GM06990 (cell line): ENCODE results near the gene RHOB.
"Not testable (repeated sequence)": the region's sequence is repeated elsewhere in the genome, so short reads cannot be mapped to it uniquely, and the experiment has no call there.

ENCODE experiments used
- DNase-seq: peaks from one replicate; pipeline ENCODE4 v3.0.0-alpha.2; 2011; ENCODE audit not compliant: insufficient read length; ENCODE audit errors: extremely low read depth
- H3K27me3 ChIP-seq: replicated peaks from 2 replicates; pipeline ENCODE4 v1.6.0; 2011; ENCODE audit warnings: low read length; ENCODE audit not compliant: control insufficient read depth, insufficient read depth
- H3K36me3 ChIP-seq: 2 replicates; pipeline ENCODE4 v1.5.1; 2011; ENCODE audit warnings: low read length; ENCODE audit not compliant: control insufficient read depth, insufficient read depth
- H3K4me3 ChIP-seq: replicated peaks from 2 replicates; pipeline ENCODE4 v1.5.1; 2011; ENCODE audit warnings: low read depth, mild to moderate bottlenecking, control low read depth, low read length
- TF ChIP-seq, protein P1 (sequence below): IDR thresholded peaks from 2 replicates; pipeline ENCODE4 v1.5.1; 2011; ENCODE audit warnings: low read length, control low read depth, mild to moderate bottlenecking, inconsistent platforms; ENCODE audit not compliant: insufficient read depth, poor library complexity, severe bottlenecking

Gene RHOB

DNA sequence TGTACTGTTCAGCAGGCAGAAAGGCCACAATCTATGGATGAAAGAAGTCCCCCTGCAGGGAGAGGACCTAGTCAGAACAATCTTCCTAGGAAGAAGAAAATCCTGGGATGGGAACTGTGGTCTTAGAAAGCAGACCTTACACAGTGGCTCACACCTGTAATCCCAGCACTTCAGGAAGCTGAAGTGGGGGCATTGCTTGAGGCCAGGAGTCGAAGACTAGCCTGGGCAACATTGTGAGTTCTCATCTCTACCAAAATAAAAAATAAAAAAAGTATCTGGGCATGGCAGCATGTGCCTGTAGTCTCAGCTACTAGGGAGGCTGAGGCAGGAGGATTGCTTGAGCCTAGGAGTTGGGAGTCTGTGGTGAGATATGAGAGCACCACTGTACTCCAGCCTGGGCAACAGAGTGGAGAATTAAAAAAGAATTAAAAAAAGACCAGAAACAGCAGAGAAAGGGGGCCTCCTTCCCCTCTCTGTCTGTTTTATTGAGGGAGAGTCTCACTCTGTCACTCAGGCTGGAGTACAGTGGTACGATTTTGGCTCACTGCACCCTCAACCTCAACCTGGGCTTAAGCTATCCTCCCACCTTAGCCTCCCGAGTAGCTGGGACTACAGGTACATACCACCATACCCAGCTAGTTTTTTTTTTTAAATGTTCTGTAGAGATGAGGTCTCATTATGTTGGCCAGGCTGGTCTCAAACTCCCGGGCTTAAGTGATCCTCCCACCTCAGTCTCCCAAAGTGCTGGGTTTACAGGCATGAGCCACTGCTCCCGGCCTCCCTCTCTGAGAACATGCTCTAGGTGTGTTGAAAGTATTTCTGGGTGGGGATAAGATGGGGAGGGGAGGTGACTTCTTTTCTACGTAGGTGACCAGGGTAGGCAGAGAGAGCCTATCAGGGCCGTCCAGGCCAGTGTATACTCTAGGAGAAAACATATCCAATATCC, 7.4 kb downstream of the RHOB start:
- H3K4me3 ChIP-seq: no peak overlapping the region
- TF ChIP-seq, protein P1, sequence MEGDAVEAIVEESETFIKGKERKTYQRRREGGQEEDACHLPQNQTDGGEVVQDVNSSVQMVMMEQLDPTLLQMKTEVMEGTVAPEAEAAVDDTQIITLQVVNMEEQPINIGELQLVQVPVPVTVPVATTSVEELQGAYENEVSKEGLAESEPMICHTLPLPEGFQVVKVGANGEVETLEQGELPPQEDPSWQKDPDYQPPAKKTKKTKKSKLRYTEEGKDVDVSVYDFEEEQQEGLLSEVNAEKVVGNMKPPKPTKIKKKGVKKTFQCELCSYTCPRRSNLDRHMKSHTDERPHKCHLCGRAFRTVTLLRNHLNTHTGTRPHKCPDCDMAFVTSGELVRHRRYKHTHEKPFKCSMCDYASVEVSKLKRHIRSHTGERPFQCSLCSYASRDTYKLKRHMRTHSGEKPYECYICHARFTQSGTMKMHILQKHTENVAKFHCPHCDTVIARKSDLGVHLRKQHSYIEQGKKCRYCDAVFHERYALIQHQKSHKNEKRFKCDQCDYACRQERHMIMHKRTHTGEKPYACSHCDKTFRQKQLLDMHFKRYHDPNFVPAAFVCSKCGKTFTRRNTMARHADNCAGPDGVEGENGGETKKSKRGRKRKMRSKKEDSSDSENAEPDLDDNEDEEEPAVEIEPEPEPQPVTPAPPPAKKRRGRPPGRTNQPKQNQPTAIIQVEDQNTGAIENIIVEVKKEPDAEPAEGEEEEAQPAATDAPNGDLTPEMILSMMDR: no peak
- H3K27me3 ChIP-seq: no peaks in the 10 kb centered on the region; the same call in 1 of the 2 replicates
- no peak for DNase-seq
- no peaks in the 10 kb centered on the region for H3K36me3 ChIP-seq

DNA sequence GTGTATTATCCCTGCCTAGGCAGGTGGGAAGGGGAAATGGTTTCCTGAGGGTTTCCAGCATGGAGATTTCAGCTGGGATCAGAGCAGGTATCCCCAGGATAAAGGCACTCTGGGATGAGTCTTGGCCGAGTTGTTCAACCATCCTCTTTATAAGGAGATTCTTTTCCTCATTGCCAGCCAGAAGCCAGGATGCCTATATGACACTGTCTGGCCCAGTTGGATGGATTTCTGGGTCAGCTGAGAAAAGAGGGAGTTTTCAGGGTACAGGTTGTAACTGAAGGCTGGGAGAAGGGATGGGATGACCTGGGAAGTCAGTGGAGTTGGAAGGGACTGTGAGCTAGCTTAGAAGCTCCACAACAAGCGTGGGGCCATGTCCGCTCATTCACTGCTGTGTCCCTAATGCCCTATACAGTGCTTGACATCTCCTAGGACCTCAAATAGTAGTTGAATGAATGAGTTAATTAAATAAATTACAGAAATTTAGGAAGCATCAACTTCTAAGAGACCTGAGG, 8.3 kb downstream of the RHOB start:
- no peaks in the 10 kb centered on the region for H3K36me3 ChIP-seq
- no peak for DNase-seq
- TF ChIP-seq, protein P1: no peak
- no peak overlapping the region for H3K4me3 ChIP-seq
- no peaks in the 10 kb centered on the region; the same call in 1 of the 2 replicates for H3K27me3 ChIP-seq

DNA sequence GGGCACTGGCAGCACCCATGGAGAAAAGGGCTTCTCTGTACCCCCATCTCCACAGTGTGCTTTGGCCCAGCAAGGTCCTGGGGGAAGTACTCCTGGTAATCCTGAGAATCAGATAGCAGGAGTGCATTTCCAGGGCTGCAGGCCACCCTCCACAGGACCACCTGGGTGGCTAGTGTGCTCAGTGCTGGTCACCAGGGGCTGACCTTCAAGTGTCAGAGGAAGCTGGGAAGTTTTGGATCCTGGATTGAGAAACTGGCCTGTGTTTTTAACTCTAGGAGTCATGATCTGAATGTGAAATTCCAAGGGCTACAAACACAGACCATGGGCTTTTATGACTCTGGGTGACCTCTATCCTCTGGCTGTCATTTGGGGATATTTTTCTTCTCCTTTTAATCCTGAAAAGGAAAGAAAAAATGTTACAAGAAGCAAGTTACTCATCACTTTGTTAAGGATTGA, 9.3 kb downstream of the RHOB start:
- Histone ChIP-seq H3K4me3 (no peak overlapping the region), H3K36me3 (no peaks in the 10 kb centered on the region), H3K27me3 (no peaks in the 10 kb centered on the region; the same call in 1 of the 2 replicates)
- TF ChIP-seq, protein P1: no peak
- DNase-seq: no peak

DNA sequence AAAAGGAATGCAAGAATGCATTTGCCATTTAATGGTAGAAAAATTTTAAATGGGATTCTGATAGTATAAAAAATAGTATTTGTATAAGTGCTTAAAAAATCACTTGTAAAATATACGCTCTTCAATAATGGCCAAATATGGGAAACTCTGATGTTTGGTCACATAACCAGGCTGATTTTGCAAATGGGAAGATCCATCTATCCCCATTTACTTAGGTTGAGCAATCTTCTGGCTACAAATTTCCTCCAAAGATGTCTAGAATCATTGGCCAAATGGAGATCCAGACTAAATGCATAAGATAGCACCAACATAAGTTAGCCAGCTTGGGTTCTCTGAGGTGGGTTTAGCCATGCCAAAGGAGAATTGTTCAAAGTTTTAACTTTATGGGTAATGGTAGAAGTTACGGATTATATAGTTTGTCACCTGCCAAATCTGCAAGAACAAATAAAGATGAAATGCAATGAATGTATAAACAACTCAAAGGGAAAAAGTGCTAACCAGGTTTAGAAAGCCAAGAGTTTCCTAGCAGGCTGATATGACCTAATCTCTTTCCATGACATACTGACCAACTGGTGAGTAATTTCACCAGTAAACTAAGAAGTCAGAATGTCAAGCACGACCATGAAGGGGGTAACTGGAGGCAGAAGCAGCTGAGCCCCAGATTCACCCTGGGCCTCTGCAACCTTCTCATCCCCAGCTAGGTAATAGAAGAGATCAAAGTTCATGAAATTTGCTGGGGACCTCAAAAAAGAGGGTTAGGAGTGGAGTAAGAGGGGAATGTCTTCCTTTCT, 10.0 kb downstream of the RHOB start:
- no peaks in the 10 kb centered on the region for H3K36me3 ChIP-seq
- no peak for DNase-seq
- H3K4me3 ChIP-seq: no peak overlapping the region
- no peaks in the 10 kb centered on the region; the same call in 1 of the 2 replicates for H3K27me3 ChIP-seq
- TF ChIP-seq, protein P1: no peak

DNA sequence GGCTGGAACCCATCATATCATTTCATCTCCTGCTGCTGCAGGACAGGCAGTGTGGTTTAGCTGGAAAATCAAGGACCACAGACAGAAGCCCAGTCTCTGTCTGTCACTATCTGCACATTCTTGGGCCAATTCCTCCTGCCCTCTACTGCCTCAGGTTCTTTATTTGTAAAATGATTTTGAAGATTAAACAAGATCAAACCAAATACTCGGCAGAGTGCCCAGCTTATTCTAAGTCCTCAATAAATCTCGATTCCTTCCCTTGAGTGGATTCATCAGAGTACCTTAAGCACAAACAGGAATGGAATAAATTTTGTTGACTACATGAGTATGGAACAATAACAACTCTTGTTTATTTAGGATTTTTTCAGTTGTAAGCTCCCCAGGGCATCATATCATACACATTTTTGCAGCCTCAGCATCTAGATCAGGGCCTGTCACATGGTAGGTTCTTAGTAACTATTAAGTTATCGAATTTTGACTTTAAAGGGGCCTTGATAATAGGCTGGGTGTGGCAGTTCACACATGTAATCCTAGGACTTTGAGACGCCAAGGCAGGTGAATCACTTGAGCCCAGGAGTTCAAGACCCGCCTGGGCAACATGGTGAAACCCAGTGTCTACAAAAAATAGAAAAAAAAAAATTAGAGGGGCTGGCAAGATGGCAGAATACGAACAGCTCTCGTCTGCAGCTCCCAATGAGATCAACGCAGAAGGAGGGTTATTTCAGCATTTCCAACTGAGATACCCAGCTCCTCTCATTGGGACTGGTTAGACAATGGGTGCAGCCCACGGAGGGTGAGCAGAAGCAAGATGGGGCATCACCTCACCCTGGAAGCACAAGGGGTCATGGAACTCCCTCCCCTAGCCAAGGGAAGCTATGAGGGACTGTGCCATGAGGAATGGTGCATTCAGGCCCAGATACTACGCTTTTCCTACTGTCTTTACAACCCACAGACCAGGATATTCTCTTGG, 11.1 kb downstream of the RHOB start:
- no peak overlapping the region for H3K4me3 ChIP-seq
- H3K27me3 ChIP-seq: no peaks in the 10 kb centered on the region; the same call in 1 of the 2 replicates
- no peaks in the 10 kb centered on the region for H3K36me3 ChIP-seq
- DNase-seq: no peak
- TF ChIP-seq, protein P1: no peak

DNA sequence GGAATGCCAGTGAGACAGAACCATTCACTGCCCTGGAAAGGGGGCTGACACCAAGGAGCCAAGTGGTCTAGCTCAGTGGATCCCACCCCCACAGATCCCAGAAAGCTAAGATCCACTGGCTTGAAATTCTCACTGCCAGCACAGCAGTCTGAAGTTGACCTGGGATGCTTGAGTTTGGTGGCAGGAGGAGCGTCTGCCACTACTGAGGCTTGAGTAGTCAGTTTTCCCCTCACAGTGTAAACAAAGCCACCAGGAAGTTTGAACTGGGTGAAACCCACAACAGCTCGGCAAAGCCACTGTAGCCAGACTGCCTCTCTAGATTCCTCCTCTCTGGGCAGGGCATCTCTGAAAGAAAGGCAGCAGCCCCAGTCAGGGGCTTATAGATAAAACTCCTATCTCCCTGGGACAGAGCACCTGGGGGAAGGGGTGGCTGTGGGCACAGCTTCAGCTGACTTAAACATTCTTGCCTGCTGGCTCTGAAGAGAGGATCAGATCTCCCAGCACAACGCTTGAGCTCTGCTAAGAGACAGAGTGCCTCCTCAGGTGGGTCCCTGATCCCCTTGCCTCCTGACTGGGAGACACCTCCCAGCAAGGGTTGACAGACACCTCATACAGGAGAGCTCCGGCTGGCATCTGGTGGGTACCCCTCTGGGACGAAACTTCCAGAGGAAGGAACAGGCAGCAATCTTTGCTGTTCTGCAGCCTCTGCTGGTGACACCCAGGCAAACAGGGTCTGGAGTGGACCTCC, 12.0 kb downstream of the RHOB start:
- not testable (repeated sequence) for H3K4me3 ChIP-seq, DNase-seq, H3K36me3 ChIP-seq, H3K27me3 ChIP-seq
